NCI-H1105 treated with DMSO at 0.1 percent for 48 hours (cell line): ENCODE results near the gene CCDC154.
"Not testable (repeated sequence)": the region's sequence is repeated elsewhere in the genome, so short reads cannot be mapped to it uniquely, and the experiment has no call there.

Source experiments
- DNase-seq: peaks from one replicate; lab custom pipeline; 2025; lab: John Stamatoyannopoulos, UW

CCDC154 gene

GRCh38 chr16:1474082-1474795 lies 29.9 kb upstream of the CCDC154 start:
- no peak for DNase-seq

- DNase-seq = no peak
Observed at GRCh38 chr16:1472974-1473373, 28.6 kb upstream of the CCDC154 start.

GRCh38 chr16:1471569-1472194 lies 27.3 kb upstream of the CCDC154 start:
- no peak for DNase-seq

- DNase-seq = no peak
Observed at GRCh38 chr16:1470481-1471251, 26.3 kb upstream of the CCDC154 start.

GRCh38 chr16:1469693-1470201 lies 25.4 kb upstream of the CCDC154 start:
- no peak for DNase-seq

DNA sequence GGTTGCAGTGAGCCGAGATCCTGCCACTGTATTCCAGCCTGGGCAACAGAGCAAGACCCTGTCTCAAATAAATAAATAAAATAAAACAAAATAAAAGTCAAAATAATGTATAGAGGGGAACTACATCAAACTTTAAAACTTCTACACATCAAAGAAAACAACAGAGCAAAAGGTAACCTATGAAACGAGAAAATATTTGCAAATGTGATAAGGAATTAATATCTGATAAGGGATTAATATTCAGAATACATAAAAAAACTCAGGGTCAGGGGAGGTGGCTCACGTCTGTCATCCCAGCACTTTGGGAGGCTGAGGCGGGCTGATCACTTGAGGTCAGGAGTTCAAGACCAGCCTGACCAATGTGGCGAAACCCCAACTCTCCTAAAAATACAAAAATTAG lies 24.8 kb upstream of the CCDC154 start:
- DNase-seq = not testable (repeated sequence)

GRCh38 chr16:1468426-1468810 lies 24.1 kb upstream of the CCDC154 start:
- no peak for DNase-seq

DNA sequence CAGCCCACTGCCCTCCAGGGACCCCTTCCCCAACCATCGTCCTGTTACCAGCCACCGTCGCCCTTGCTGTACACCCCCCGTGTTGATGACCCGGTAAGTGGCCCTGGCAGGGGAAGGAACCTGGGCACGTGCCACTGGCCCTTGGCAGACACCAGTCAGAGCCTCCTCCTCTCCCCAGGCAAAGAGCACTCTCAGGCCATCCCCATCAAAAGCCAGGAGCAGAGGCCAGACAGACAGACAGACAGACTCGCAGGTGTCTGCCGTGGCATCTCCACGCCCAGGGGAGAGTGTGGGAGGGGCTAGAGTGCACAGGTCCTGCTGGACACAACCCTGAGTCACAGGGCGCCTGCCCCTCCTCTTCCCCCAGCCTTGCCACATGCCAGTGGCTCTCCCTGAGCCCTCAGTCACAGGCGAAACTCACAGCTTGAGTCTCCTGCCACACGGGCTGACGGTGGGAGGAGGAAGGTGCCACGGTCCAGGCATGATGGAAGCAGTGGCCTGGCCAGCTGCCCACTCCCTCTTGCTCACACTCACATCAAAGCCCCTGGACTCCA lies 22.7 kb upstream of the CCDC154 start:
- no peak for DNase-seq

- no peak for DNase-seq
Observed at GRCh38 chr16:1466054-1466453, 21.7 kb upstream of the CCDC154 start.

- DNase-seq = no peak
Observed at GRCh38 chr16:1465567-1465915, 21.2 kb upstream of the CCDC154 start.

DNA sequence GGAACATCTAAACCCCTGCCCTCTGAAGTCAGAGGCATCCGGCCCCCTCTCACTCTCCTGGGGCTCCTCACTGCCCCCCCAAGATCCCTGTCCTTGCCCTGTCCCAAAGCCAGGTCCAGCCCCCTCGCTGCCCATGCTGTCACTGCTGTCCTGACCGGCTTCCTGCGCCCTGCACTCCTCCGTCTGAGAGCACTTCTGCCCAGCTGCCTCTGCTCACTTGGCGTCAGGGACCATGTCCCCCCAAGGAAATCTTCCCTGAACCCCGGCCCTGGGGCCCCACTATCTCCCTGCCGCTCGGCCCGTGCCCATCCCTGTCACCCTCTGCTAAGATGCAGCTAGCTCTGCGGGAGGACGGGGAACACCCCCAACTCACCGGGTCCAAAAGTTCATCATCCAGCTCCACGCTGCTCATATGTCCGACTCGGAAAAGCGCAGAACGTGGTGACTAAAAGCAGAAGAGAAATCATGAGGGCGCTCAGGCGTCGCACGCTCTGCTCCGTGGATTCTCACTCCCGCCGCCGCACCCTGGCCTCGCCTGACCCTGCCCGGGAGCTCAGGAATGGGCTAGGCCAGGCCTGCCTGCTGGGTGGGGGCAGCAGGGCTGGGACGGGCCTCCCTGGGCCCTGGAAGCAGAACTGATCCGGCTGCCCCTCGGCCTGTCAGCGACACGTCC lies 20.7 kb upstream of the CCDC154 start:
- DNase-seq = no peak

GRCh38 chr16:1464196-1464893 lies 20.0 kb upstream of the CCDC154 start:
- no peak for DNase-seq

DNA sequence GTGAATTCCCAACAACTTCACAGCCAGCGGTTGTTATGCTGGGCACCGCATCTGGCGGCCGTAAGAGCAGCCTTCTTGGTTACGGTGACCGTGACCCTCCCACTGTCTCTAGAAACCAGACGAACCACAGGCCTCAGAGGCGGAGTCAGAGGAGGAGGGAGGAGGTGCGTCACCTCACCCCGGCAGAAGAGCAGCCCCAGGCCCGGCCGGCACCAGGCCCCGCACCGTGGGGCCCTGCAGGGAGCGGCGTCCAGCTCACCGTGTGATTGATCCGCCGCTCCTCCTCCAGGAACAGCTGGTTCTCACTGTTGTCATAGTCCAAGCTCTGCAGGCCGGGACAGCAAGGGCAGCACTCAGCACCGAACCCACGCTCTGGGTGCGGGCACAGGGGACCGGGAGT lies 16.8 kb upstream of the CCDC154 start:
- no peak for DNase-seq

DNA sequence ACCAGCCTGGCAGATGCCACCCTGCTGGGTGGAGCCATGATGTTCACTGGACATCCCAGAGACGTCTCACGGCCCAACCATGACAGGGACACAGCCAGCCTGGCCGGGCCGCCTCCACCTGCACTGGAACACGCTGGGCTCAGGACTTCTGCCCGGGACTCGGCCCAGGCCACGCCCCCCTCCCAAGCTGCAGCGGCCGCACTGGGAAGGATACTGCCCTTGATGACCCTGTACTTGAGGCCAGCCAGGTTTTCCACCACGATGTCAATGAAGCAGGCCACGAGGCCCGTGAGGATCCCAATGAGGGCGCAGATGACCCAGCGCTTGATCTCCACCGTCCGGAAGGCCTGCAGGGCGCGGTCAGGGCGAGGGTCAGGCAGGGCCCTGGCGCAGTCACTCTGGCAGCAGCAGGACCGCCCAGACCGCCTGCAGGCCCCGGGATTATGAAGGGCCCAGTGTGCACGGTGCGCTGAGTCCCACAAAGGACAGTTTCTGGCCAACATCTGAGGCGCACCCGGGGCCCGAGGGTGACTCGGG lies 16.3 kb upstream of the CCDC154 start:
- DNase-seq = no peak

DNA sequence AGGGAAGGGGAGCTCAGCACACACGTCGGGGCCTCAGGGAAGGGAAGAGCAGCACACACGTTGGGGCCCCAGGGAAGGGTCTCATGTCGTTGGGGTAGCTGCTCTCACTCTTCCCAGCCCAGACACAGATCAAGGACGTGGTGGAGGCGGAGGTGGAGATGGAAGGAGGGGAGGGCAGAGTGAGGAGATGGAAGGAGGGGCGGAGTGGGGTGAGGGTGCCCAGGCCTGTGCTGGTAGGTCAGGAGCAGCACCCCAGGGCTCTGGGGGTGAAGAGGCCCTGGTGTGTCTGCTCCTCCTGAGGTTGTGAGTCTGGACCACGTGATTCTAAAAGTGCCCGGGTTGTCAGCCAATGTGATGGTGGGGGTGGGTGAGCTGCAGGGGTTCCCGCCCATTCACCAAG lies 15.6 kb upstream of the CCDC154 start:
- no peak for DNase-seq

DNA sequence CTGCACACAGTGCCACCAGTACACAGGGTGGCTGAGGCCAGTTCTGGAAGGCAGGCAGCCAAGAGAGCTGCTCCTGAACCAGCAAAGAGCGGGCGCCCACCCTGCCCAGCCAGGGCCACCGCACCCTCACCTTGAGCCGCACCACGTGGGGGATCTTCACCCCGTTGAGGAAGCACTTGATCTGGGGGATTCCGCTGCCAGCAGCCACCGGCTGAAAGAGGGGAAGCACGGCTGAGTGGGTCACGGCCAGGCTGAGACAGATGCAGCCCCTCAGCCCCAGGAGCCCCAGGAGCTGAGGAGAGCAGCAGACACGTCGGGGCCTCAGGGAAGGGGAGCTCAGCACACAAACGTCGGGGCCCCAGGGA lies 14.6 kb upstream of the CCDC154 start:
- no peak for DNase-seq

DNA sequence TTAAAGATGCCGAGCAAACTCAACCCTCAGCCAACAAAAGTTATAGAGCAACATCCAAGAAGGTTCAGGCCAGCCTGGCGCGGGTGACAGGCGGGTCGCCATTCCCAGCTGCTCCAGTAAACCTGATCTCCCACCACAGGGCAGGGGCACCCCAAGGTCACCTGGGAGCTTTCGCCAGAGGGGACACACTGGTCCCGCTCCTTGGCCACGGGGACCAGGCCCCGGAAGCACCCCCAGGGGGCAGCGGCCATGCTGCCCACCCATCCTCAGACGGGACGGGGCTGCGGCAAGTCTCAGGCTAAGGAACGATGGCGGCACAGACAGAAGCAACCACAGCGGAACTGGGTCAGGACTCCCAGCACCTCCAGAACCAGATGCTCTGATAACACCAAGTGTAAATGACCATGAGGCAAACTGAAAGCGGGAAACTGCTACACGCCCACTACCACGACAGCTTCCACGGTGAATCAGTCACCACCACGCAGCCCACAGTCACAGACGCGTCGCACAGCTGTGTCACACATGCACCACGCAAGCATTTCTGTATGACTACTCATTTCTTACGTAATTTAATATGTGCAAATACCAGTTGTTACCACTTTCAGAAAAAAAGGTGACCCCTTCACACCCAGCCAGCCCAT lies 14.1 kb upstream of the CCDC154 start:
- no peak for DNase-seq

DNA sequence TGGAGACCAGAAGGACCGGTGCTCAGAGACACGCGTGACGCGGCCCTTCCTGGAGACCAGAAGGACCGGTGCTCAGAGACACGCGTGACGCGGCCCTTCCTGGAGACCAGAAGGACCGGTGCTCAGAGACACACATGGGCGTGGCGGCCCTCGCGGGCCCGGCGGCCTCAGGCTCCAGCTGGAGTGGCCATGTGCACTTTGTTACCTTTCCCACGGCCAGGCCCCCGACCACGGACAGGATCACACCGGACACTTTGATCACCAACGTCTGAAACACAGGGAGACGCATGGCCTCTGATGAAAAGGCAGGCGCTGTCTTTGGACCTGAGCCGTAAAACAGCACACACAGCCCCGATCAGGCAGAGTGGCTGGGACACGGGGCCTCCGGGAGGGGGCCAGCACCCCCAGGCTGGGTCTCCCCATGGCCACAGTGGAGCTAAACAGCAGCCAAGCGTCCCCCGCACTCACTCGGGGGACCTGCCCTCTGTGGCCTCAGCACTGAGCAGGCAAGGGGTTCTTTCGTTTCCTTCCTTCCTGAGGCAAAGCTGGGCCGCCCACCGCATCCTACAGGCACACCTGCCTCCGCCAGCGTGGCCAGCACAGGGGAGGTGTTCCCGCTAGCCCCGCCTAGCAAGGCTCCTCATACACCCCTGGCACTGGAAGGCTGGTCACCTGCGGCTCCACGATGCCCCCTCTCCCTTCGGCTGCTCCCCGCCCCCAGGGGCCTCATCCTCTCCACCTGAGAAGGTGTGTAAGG lies 13.3 kb upstream of the CCDC154 start:
- no peak for DNase-seq

DNA sequence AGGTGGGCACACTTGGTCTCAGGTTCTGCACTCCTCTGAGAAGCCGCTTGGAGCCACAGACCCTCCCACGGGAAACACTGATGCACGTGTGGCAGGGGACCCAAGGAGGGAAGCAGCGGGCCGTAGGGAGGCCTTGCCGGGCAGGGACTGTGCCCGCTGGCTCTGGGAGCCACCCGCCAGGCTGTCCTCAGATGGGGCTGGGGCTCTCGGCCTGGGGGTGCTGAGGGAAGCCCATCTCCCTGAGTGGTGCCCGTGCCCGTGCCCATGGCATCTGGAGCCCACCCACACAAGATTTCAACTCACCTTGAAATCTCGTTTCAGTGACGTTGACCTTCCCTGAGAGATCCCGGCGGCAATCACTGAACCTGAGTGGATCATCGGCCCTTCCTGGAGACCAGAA lies 12.6 kb upstream of the CCDC154 start:
- no peak for DNase-seq
